Measurements from ENCODE around the gene LGALS9. TPM values are rescaled to one million over a fixed set of nuclear protein-coding genes. Genes with fewer than 3 reads are reported as not detected.
"Not testable (repeated sequence)": the region's sequence is repeated elsewhere in the genome, so short reads cannot be mapped to it uniquely, and the experiment has no call there.

The LGALS9 gene
- total RNA-seq, 1 donor from 2014 or later = 4.5 TPM

DNA sequence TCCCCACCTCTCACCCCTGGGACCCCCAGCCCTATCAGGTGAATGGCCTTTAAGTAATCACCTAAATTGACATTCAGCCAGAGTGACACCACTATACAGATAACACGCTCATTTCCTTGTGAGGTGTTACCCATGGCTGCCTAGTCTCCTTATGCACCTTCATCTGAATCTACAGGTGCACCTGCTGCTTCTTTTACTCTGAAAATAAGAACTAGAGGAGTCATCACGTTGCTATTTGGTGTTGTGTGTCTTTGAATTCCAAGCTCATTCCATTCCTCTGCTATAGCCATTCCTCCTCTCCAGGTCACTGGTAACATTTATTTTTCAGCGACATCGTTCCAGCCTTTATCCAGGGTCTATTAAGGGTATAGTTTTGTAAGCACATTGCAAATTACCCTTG lies 9.8 kb downstream of the LGALS9 start:
- Mint-ChIP-seq H3K4me3 (ENCODE audit: unreplicated experiment) (no peak overlapping the region), H3K9me3 (ENCODE audit: unreplicated experiment) (no peaks in the 10 kb centered on the region), H3K27me3 (ENCODE audit: unreplicated experiment) (no peaks in the 10 kb centered on the region), H3K36me3 (ENCODE audit: unreplicated experiment) (no peaks in the 10 kb centered on the region), H3K27ac (ENCODE audit: unreplicated experiment) (no peak overlapping the region), H3K4me1 (ENCODE audit: unreplicated experiment) (no peaks in the 10 kb centered on the region)
- DNase-seq (ENCODE audit: extremely low spot score, unreplicated experiment) = no peak
- TF ChIP-seq CTCF (IDR thresholded peaks at IDR 0.05) = no peak

DNA sequence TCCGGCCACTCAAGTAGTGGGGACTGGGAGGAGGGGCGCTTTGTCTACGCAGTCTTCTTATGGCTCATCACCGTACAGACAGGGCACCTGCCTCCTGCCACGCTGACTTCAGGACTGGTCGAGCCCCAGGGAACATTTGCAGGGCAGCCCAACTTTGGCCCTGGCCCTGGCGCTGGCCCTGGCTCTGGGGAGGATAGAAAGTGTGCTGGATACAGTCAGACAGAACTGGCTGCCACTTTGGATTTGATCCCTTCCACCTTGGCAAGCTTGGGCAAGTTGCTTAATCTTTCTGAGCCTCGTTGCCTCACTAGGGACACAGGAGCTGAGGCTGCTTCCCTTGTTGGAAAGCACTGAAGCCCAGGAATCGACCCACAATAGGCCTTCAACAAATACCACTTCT lies 13.6 kb downstream of the LGALS9 start:
- Mint-ChIP-seq H3K27ac (ENCODE audit: unreplicated experiment) (no peak overlapping the region), H3K9me3 (ENCODE audit: unreplicated experiment) (no peaks in the 10 kb centered on the region), H3K4me1 (ENCODE audit: unreplicated experiment) (peaks cover 3% of the 10 kb centered on the region), H3K36me3 (ENCODE audit: unreplicated experiment) (no peaks in the 10 kb centered on the region), H3K4me3 (ENCODE audit: unreplicated experiment) (no peak overlapping the region), H3K27me3 (ENCODE audit: unreplicated experiment) (no peaks in the 10 kb centered on the region)
- no peak for DNase-seq (ENCODE audit: extremely low spot score, unreplicated experiment)
- TF ChIP-seq CTCF (IDR thresholded peaks at IDR 0.05) = no peak

- not testable (repeated sequence) for H3K9me3 Mint-ChIP-seq (ENCODE audit: unreplicated experiment); H3K36me3 Mint-ChIP-seq (ENCODE audit: unreplicated experiment); H3K27ac Mint-ChIP-seq (ENCODE audit: unreplicated experiment); H3K4me1 Mint-ChIP-seq (ENCODE audit: unreplicated experiment); H3K4me3 Mint-ChIP-seq (ENCODE audit: unreplicated experiment); H3K27me3 Mint-ChIP-seq (ENCODE audit: unreplicated experiment); DNase-seq (ENCODE audit: extremely low spot score, unreplicated experiment)
These were observed 14.6 kb downstream of the LGALS9 start for GRCh38 chr17:27645621-27646020.

DNA sequence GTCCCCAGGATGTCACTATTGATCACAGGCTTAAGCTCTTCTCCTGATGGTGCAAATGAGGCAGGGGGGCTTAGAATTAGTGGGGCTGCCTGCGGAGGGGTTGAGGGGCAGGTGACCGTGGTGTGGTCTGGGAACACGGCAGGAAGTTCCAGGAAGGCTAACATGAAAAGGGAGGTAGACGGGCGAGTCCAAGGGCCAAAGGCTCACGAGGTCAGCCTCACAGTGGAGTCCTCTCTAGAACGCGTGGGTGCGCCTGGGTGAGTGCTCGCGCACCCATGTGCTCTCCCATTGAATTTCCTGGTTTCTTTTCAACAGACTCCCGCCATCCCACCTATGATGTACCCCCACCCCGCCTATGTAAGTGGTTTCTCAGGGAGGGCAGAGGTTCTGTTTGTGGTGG lies 15.2 kb downstream of the LGALS9 start:
- peaks cover 2% of the 10 kb centered on the region for H3K36me3 Mint-ChIP-seq (ENCODE audit: unreplicated experiment)
- H3K9me3 Mint-ChIP-seq (ENCODE audit: unreplicated experiment) = no peaks in the 10 kb centered on the region

GRCh38 chr17:27647765-27648164 lies 16.8 kb downstream of the LGALS9 start:
- Mint-ChIP-seq H3K4me1 (ENCODE audit: unreplicated experiment) (peaks cover 3% of the 10 kb centered on the region), H3K27me3 (ENCODE audit: unreplicated experiment) (peaks cover 2% of the 10 kb centered on the region), H3K27ac (ENCODE audit: unreplicated experiment) (no peak overlapping the region), H3K4me3 (ENCODE audit: unreplicated experiment) (no peak overlapping the region), H3K36me3 (ENCODE audit: unreplicated experiment) (peaks cover 2% of the 10 kb centered on the region), H3K9me3 (ENCODE audit: unreplicated experiment) (no peaks in the 10 kb centered on the region)
- DNase-seq (ENCODE audit: extremely low spot score, unreplicated experiment) = no peak
- TF ChIP-seq CTCF (IDR thresholded peaks at IDR 0.05) = no peak

More for the DNA sequence above, 15.2 kb downstream of the LGALS9 start:
- H3K27me3 Mint-ChIP-seq (ENCODE audit: unreplicated experiment) = no peaks in the 10 kb centered on the region
- H3K4me3 Mint-ChIP-seq (ENCODE audit: unreplicated experiment) = no peak overlapping the region
- H3K4me1 Mint-ChIP-seq (ENCODE audit: unreplicated experiment) = peaks cover 3% of the 10 kb centered on the region
- no peak for DNase-seq (ENCODE audit: extremely low spot score, unreplicated experiment)
- H3K27ac Mint-ChIP-seq (ENCODE audit: unreplicated experiment) = no peak overlapping the region
- no peak for TF ChIP-seq CTCF (IDR thresholded peaks at IDR 0.05)

- DNase-seq (ENCODE audit: extremely low spot score, unreplicated experiment); H3K9me3 Mint-ChIP-seq (ENCODE audit: unreplicated experiment); H3K4me1 Mint-ChIP-seq (ENCODE audit: unreplicated experiment); H3K36me3 Mint-ChIP-seq (ENCODE audit: unreplicated experiment); H3K4me3 Mint-ChIP-seq (ENCODE audit: unreplicated experiment); H3K27ac Mint-ChIP-seq (ENCODE audit: unreplicated experiment); H3K27me3 Mint-ChIP-seq (ENCODE audit: unreplicated experiment): not testable (repeated sequence)
These were observed 18.2 kb downstream of the LGALS9 start for GRCh38 chr17:27649111-27649571.

Data from osteocyte (in vitro differentiated cells).